ENCODE data around the gene GALT. TPM values are rescaled to one million over a fixed set of nuclear protein-coding genes. Genes with fewer than 3 reads are reported as not detected.

The GALT gene
- total and polyA plus RNA-seq, 2 experiments from 2014 or later: 121 to 148 TPM

- Histone ChIP-seq H3K4me1 (ENCODE audit: low read depth) (peaks cover 7% of the 10 kb centered on the region), H3K27ac (no peak overlapping the region), H3K4me3 (no peak overlapping the region), H3K27me3 (no peaks in the 10 kb centered on the region), H3K9me3 (ENCODE audit: low read depth) (no peaks in the 10 kb centered on the region), H3K36me3 (no peaks in the 10 kb centered on the region)
- DNase-seq (ENCODE audit: low read depth in 1 of 2, low spot score in 1 of 2): no peak
- TF ChIP-seq CTCF (IDR thresholded peaks at IDR 0.05; ENCODE audit: low read depth, low read length): no peak
Measured at GRCh38 chr9:34659592-34660253, 13.2 kb downstream of the GALT start.

DNA sequence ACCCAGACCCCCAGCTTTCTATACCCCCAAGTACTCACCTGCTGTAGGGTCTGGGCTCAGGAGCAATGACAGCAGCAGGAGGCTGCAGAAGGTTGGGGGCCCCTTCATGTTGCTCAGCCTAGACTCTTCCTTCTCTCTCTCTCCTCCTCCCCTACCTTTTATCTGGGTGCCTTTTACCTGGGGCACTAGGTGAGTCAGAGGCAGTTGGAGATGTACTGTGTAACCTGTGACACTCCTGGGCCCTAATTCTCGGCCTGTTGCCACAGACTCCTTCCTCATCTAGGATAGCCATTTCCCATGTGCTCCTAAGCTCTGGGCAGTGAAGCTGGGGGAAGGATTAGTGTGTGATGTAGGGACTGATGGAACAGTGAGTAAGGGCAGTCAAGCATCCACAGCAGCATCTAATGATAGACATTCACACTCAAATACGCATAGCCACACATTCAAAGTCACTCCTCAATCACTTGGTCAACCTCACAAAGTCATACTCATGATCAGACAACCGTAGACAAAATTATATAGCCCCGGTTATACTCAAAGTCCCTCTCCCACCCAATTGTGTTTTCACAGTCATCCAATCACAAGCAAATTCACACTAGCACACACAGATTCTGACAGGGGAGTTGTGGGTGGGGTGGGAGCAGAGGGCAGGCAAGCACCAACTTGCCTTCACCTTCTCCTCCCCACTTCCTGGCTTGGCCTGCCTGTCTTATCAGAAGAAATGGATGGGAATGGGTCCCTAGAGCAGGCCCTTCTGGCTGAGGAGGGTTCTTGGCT, 16.2 kb downstream of the GALT start, which contains the start of gene CCL27:
Gene CCL27 (minus strand): TSS at position 132 of the 777 bp plus-strand sequence. CDS start 24 bp downstream, at position 108.
- H3K27me3 ChIP-seq: no peaks in the 10 kb centered on the region
- no peak within 1 kb of the TSS for H3K4me3 ChIP-seq
- H3K36me3 ChIP-seq: no peaks in the 10 kb centered on the region
- no peak for DNase-seq (ENCODE audit: low read depth in 1 of 2, low spot score in 1 of 2)
- H3K4me1 ChIP-seq (ENCODE audit: low read depth): peaks cover 4% of the 10 kb centered on the region
- TF ChIP-seq CTCF (IDR thresholded peaks at IDR 0.05; ENCODE audit: low read depth, low read length): no peak
- H3K9me3 ChIP-seq (ENCODE audit: low read depth): no peaks in the 10 kb centered on the region
- H3K27ac ChIP-seq: no peak within 1 kb of the TSS

- Histone ChIP-seq H3K36me3 (no peaks in the 10 kb centered on the region), H3K4me3 (no peak overlapping the region), H3K27me3 (no peaks in the 10 kb centered on the region), H3K4me1 (ENCODE audit: low read depth) (peaks cover 4% of the 10 kb centered on the region), H3K27ac (no peak overlapping the region), H3K9me3 (ENCODE audit: low read depth) (no peaks in the 10 kb centered on the region)
- TF ChIP-seq CTCF (IDR thresholded peaks at IDR 0.05; ENCODE audit: low read depth, low read length): no peak
- no peak for DNase-seq (ENCODE audit: low read depth in 1 of 2, low spot score in 1 of 2)
Measured at GRCh38 chr9:34663303-34663605, 16.8 kb downstream of the GALT start.

- peak overlapping the region; percentile 78 for H3K27ac ChIP-seq
- peaks cover 4% of the 10 kb centered on the region for H3K4me1 ChIP-seq (ENCODE audit: low read depth)
- TF ChIP-seq CTCF (IDR thresholded peaks at IDR 0.05; ENCODE audit: low read depth, low read length): peak; percentile 97
- H3K4me3 ChIP-seq: peak overlapping the region; percentile 77
- no peaks in the 10 kb centered on the region for H3K9me3 ChIP-seq (ENCODE audit: low read depth)
- DNase-seq (ENCODE audit: low read depth in 1 of 2, low spot score in 1 of 2): peak; percentile 84
- no peaks in the 10 kb centered on the region for H3K27me3 ChIP-seq
- H3K36me3 ChIP-seq: no peaks in the 10 kb centered on the region
Measured at GRCh38 chr9:34664281-34665066, 18.0 kb downstream of the GALT start.

- Histone ChIP-seq H3K27ac (peak overlapping the region; percentile 78), H3K4me1 (ENCODE audit: low read depth) (peaks cover 4% of the 10 kb centered on the region)
Measured at GRCh38 chr9:34665067-34665380, 18.5 kb downstream of the GALT start.

More at GRCh38 chr9:34665067-34665380, 18.5 kb downstream of the GALT start:
- Histone ChIP-seq H3K27me3 (no peaks in the 10 kb centered on the region), H3K9me3 (ENCODE audit: low read depth) (no peaks in the 10 kb centered on the region), H3K4me3 (peak overlapping the region; percentile 77), H3K36me3 (no peaks in the 10 kb centered on the region)
- DNase-seq (ENCODE audit: low read depth in 1 of 2, low spot score in 1 of 2): no peak
- TF ChIP-seq CTCF (IDR thresholded peaks at IDR 0.05; ENCODE audit: low read depth, low read length): no peak

Data from cardiac muscle cell (in vitro differentiated cells and primary cell).